ENCODE data around the gene FAM193A.
"Not testable (repeated sequence)": the region's sequence is repeated elsewhere in the genome, so short reads cannot be mapped to it uniquely, and the experiment has no call there.

The FAM193A gene

DNA sequence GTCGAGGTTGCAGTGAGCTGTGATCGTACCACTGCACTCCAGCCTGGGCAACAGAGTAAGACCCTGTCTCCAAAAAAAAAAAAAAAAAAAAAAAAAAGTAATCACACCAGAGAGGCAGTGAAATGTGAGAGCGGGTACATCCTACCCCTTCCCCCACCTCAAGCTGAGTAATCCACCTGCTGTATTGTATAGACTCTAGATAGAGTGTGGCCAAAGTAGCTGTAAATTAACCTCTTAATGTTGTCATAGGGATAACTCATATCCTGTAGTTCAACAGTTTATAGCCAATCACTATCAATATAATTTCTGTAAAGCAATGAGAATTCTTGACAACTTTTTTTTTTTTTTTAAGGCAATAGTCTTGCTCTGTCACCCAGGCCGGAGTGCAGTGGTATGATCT is 188.9 kb downstream of the FAM193A start:
- Histone ChIP-seq H3K27me3 (replicated peaks; ENCODE audit: control insufficient read depth, insufficient read depth, low read length) (no peaks in the 10 kb centered on the region), H3K36me3 (ENCODE audit: control insufficient read depth, insufficient read depth, low read length) (peaks cover 9% of the 10 kb centered on the region), H3K4me3 (replicated peaks; ENCODE audit: low read depth, low read length) (no peak overlapping the region)
- DNase-seq (ENCODE audit: extremely low read depth, insufficient read length) = no peak
- TF ChIP-seq, protein P1, sequence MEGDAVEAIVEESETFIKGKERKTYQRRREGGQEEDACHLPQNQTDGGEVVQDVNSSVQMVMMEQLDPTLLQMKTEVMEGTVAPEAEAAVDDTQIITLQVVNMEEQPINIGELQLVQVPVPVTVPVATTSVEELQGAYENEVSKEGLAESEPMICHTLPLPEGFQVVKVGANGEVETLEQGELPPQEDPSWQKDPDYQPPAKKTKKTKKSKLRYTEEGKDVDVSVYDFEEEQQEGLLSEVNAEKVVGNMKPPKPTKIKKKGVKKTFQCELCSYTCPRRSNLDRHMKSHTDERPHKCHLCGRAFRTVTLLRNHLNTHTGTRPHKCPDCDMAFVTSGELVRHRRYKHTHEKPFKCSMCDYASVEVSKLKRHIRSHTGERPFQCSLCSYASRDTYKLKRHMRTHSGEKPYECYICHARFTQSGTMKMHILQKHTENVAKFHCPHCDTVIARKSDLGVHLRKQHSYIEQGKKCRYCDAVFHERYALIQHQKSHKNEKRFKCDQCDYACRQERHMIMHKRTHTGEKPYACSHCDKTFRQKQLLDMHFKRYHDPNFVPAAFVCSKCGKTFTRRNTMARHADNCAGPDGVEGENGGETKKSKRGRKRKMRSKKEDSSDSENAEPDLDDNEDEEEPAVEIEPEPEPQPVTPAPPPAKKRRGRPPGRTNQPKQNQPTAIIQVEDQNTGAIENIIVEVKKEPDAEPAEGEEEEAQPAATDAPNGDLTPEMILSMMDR (IDR thresholded peaks at IDR 0.05; ENCODE audit: insufficient read depth, low read length, poor library complexity, severe bottlenecking) = no peak

DNA sequence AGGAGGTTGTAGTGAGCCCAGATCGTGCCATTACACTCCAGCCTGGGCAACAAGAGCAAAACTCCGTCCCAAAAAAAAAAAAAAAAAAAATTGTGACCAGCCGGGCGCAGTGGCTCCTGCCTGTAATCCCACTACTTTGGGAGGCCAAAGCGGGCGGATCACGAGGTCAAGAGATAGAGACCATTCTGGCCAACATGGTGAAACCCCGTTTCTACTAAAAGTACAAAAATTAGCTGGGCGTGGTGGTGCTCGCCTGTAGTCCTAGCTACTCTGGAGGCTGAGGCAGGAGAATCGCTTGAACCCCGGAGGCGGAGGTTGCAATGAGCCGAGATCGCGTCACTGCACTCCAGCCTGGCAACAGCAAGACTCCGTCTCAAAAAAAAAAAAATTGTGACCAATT is 190.4 kb downstream of the FAM193A start:
- peaks cover 11% of the 10 kb centered on the region for H3K36me3 ChIP-seq (ENCODE audit: control insufficient read depth, insufficient read depth, low read length)
- H3K4me3 ChIP-seq (replicated peaks; ENCODE audit: low read depth, low read length); DNase-seq (ENCODE audit: extremely low read depth, insufficient read length); H3K27me3 ChIP-seq (replicated peaks; ENCODE audit: control insufficient read depth, insufficient read depth, low read length): not testable (repeated sequence)

DNA sequence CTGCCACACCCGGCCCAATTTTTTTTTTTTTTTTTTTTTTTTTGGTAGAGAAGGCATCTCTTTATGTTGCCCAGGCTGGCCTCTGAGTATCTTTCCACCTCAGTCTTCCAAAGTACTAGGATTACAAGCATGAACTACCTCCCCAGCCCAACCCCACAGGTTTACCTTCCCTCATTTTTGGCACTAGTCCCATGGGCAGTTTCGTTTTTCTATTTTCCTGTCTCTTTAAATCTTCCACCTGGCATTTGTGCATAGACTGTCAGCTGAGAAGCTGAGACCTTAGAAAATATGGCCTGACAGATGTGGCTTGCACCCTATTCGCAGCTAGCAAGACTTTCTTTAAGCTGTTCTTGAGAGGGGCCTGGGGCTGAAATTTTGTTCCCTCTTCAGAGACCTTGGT is 191.8 kb downstream of the FAM193A start:
- TF ChIP-seq, protein P1 (IDR thresholded peaks at IDR 0.05; ENCODE audit: insufficient read depth, low read length, poor library complexity, severe bottlenecking) = no peak
- no peak for DNase-seq (ENCODE audit: extremely low read depth, insufficient read length)
- Histone ChIP-seq H3K4me3 (replicated peaks; ENCODE audit: low read depth, low read length) (no peak overlapping the region), H3K36me3 (ENCODE audit: control insufficient read depth, insufficient read depth, low read length) (peaks cover 20% of the 10 kb centered on the region), H3K27me3 (replicated peaks; ENCODE audit: control insufficient read depth, insufficient read depth, low read length) (no peaks in the 10 kb centered on the region)

DNA sequence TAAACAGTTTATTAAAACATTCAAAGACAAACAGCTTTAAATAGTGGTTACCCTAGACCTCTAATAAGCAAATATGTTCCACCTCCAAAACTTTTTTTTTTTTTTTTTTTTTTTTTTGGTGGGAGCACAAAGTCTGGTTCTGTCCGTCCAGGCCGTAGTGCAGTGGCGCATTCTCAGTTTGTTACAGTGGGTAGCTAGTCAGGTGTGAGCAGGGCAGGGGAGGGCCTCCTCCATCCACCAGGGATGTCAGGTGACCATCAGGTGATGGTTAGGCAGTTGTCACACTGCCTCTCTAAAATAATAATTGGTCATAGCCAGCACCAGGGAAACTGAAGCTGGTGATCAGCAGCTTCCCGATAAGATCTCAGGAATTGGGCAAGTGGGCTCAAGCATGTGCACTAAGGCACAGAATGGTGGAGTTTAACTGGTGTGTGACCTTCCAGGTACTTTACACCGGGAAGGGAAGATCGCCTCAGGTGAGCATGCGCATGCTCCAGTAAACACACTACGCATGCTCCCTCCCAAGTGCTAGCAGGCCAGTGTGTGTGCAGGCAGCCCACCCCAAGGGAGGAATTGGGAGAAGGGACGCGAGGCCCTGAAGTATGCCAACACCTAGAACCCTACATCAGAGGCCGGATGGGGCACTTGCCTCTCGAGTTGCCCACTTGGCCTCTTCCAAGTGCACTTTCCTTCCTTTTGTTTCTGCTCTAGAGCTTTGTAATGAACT is 192.5 kb downstream of the FAM193A start:
- Histone ChIP-seq H3K27me3 (replicated peaks; ENCODE audit: control insufficient read depth, insufficient read depth, low read length) (no peaks in the 10 kb centered on the region), H3K36me3 (ENCODE audit: control insufficient read depth, insufficient read depth, low read length) (peaks cover 23% of the 10 kb centered on the region), H3K4me3 (replicated peaks; ENCODE audit: low read depth, low read length) (no peak overlapping the region)
- DNase-seq (ENCODE audit: extremely low read depth, insufficient read length) = no peak
- TF ChIP-seq, protein P1 (IDR thresholded peaks at IDR 0.05; ENCODE audit: insufficient read depth, low read length, poor library complexity, severe bottlenecking) = no peak

DNA sequence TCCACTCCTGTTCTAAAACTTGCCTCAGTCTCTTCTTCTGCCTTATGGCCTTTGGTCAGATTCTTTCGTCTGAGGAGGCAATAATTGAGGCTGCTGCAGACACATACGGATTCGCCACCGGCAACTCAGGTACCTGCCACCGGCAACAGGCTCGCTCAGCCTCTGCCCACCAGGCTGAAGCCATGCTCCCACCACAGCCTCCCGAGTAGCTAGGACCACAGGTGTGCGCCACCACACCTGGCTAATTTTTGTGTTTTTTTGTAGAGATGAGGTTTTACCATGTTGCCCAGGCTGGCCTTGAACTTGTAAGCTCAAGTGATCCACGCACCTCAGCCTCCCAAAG is 193.1 kb downstream of the FAM193A start:
- no peak for DNase-seq (ENCODE audit: extremely low read depth, insufficient read length)
- H3K36me3 ChIP-seq (ENCODE audit: control insufficient read depth, insufficient read depth, low read length) = peaks cover 23% of the 10 kb centered on the region
- H3K4me3 ChIP-seq (replicated peaks; ENCODE audit: low read depth, low read length) = no peak overlapping the region
- no peaks in the 10 kb centered on the region for H3K27me3 ChIP-seq (replicated peaks; ENCODE audit: control insufficient read depth, insufficient read depth, low read length)
- TF ChIP-seq, protein P1 (IDR thresholded peaks at IDR 0.05; ENCODE audit: insufficient read depth, low read length, poor library complexity, severe bottlenecking) = no peak

DNA sequence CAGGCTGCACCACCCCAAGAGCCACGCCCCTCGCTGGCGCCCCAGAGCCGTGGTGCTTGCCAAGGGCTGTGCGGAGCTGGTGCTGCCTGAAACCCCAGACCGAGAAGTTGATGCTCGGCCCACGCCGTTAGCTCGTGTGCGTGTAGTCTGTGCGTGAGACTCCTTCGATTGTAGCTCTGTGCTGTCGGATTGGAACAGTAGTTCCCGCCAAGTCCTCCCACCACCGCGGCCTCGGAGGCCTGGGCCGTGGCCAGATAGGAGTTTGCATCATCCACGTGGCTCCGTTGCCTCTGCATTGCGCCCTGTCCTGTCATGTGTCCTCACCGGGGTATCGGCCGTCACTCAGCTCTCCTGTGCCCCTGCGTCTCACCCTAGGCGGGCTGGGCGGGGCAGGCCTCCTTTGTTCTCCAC is 195.5 kb downstream of the FAM193A start:
- Histone ChIP-seq H3K27me3 (replicated peaks; ENCODE audit: control insufficient read depth, insufficient read depth, low read length) (no peaks in the 10 kb centered on the region), H3K4me3 (replicated peaks; ENCODE audit: low read depth, low read length) (no peak overlapping the region), H3K36me3 (ENCODE audit: control insufficient read depth, insufficient read depth, low read length) (peaks cover 23% of the 10 kb centered on the region)
- TF ChIP-seq, protein P1 (IDR thresholded peaks at IDR 0.05; ENCODE audit: insufficient read depth, low read length, poor library complexity, severe bottlenecking) = no peak
- DNase-seq (ENCODE audit: extremely low read depth, insufficient read length) = no peak
